Measurements from ENCODE around the gene IL22RA2. TPM values are rescaled to one million over a fixed set of nuclear protein-coding genes. Genes with fewer than 3 reads are reported as not detected.

The IL22RA2 gene
- total RNA-seq, 1 experiment from 2014 or later, result not detected

DNA sequence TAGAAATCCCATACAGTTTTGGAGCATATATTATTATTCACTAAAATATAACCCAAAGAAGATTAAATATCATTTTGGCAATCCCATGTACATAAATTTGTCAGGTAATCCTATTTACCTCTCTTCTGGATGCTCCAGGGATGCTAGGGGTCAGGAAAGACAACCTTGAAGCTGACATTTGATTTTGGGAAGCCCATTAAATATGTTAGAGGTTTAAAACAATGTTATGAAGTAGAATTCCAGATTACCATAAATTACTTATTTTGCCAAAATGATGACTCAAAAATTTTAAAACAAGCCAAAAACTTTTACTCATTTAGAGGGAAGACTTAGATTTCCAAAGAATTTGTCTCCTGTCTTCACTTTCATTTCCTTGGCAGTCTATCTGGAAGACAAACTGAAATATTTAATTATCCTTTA is 9.2 kb upstream of the IL22RA2 start:
- Histone ChIP-seq H3K9me3 (ENCODE audit: control insufficient read depth, insufficient read depth, low read depth, low read length) (peaks cover 25% of the 10 kb centered on the region; the same call in 1 of the 2 replicates), H3K36me3 (ENCODE audit: control insufficient read depth, insufficient read depth, low read length) (no peaks in the 10 kb centered on the region; the same call in 1 of the 2 replicates), H3K27ac (ENCODE audit: low read length) (no peak overlapping the region), H3K27me3 (ENCODE audit: control insufficient read depth, insufficient read depth, low read length) (no peaks in the 10 kb centered on the region), H3K4me3 (ENCODE audit: low read depth in 2 of 2, low read length in 2 of 2) (no peak overlapping the region), H3K4me1 (ENCODE audit: control insufficient read depth, insufficient read depth, low read length) (no peaks in the 10 kb centered on the region)
- BruUV-seq (replicated peaks), result no TSS peak
- TF ChIP-seq TCF7L2 (IDR thresholded peaks at IDR 0.05; ENCODE audit: low read depth, low read length) (no peak), SIN3A (IDR thresholded peaks at IDR 0.05; ENCODE audit: borderline replicate concordance, insufficient read depth, low read depth, low read length) (no peak), POLR2AphosphoS5 (IDR thresholded peaks at IDR 0.05; ENCODE audit: low read depth, low read length) (no peak)
- TF ChIP-seq, protein P1, sequence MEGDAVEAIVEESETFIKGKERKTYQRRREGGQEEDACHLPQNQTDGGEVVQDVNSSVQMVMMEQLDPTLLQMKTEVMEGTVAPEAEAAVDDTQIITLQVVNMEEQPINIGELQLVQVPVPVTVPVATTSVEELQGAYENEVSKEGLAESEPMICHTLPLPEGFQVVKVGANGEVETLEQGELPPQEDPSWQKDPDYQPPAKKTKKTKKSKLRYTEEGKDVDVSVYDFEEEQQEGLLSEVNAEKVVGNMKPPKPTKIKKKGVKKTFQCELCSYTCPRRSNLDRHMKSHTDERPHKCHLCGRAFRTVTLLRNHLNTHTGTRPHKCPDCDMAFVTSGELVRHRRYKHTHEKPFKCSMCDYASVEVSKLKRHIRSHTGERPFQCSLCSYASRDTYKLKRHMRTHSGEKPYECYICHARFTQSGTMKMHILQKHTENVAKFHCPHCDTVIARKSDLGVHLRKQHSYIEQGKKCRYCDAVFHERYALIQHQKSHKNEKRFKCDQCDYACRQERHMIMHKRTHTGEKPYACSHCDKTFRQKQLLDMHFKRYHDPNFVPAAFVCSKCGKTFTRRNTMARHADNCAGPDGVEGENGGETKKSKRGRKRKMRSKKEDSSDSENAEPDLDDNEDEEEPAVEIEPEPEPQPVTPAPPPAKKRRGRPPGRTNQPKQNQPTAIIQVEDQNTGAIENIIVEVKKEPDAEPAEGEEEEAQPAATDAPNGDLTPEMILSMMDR (IDR thresholded peaks at IDR 0.05), result no peak
- TF ChIP-seq, protein P2, sequence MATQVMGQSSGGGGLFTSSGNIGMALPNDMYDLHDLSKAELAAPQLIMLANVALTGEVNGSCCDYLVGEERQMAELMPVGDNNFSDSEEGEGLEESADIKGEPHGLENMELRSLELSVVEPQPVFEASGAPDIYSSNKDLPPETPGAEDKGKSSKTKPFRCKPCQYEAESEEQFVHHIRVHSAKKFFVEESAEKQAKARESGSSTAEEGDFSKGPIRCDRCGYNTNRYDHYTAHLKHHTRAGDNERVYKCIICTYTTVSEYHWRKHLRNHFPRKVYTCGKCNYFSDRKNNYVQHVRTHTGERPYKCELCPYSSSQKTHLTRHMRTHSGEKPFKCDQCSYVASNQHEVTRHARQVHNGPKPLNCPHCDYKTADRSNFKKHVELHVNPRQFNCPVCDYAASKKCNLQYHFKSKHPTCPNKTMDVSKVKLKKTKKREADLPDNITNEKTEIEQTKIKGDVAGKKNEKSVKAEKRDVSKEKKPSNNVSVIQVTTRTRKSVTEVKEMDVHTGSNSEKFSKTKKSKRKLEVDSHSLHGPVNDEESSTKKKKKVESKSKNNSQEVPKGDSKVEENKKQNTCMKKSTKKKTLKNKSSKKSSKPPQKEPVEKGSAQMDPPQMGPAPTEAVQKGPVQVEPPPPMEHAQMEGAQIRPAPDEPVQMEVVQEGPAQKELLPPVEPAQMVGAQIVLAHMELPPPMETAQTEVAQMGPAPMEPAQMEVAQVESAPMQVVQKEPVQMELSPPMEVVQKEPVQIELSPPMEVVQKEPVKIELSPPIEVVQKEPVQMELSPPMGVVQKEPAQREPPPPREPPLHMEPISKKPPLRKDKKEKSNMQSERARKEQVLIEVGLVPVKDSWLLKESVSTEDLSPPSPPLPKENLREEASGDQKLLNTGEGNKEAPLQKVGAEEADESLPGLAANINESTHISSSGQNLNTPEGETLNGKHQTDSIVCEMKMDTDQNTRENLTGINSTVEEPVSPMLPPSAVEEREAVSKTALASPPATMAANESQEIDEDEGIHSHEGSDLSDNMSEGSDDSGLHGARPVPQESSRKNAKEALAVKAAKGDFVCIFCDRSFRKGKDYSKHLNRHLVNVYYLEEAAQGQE (IDR thresholded peaks at IDR 0.05; ENCODE audit: insufficient read depth in 1 of 2, low read depth in 2 of 2, low read length in 1 of 2), result no peak
- POLR2A ChIA-PET, result interaction anchor here (0.7 kb wide), 1 partner anchor 459 kb away, joined by 4 read pairs; no protein-coding TSS in a partner anchor
- DNase-seq (ENCODE audit: low read depth, low spot score) (no peak), ATAC-seq (no peak)
- CTCF ChIA-PET, result no interaction called here
- in situ Hi-C loops (cut with HindIII; ENCODE audit: low pct_unique_long_range_greater_than_20kb, low sequenced_read_pairs), result no loop called here
- intact Hi-C loops (cut with micrococcal nuclease; ENCODE audit: unreplicated experiment), result no loop called here

DNA sequence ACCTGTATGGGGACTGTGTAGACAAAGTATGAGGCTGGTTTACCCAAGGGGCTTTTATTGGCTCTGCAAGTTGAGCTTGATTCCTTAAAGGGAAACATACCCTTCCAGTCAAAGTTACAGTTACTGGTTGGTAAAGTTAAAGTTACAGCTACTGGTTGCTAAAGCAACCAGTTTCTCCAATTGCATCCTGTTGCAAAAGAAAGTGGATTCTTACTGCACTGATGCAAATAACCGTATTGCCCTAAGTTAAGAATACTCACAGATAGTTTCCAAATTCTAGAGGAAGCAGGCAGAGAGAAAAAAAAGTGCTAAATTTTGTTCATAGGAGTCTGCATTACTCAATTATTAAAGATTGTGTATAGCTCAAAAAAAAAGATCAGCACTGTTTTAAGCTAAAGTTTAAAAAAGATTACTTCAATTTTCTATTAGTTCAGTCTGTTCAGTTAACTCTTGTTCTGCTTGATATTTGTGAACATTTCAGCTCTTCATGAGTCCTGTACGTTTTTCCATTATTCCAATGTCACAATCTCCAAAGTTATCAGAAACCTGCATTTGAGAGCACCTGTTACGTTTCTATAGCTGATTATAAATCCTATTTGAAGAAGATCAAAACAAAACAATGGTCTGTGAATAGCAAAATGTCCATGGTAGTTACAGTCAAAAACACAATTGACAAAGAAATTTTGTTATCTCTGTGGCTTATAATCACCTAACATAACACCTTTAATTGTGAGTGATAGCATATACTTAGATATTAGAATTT is 8.6 kb upstream of the IL22RA2 start:
- Histone ChIP-seq H3K4me1 (ENCODE audit: control insufficient read depth, insufficient read depth, low read length) (no peaks in the 10 kb centered on the region), H3K27ac (ENCODE audit: low read length) (no peak overlapping the region), H3K27me3 (ENCODE audit: control insufficient read depth, insufficient read depth, low read length) (no peaks in the 10 kb centered on the region), H3K4me3 (ENCODE audit: low read depth in 2 of 2, low read length in 2 of 2) (no peak overlapping the region), H3K36me3 (ENCODE audit: control insufficient read depth, insufficient read depth, low read length) (no peaks in the 10 kb centered on the region; the same call in 1 of the 2 replicates), H3K9me3 (ENCODE audit: control insufficient read depth, insufficient read depth, low read depth, low read length) (peaks cover 23% of the 10 kb centered on the region; the same call in 1 of the 2 replicates)
- POLR2A ChIA-PET, result interaction anchor here (0.7 kb wide), 1 partner anchor 460 kb away, joined by 4 read pairs; no protein-coding TSS in a partner anchor
- no TSS peak for BruUV-seq (replicated peaks)
- in situ Hi-C loops (cut with HindIII; ENCODE audit: low pct_unique_long_range_greater_than_20kb, low sequenced_read_pairs), result no loop called here
- TF ChIP-seq, protein P1 (IDR thresholded peaks at IDR 0.05), result no peak
- TF ChIP-seq TCF7L2 (IDR thresholded peaks at IDR 0.05; ENCODE audit: low read depth, low read length) (no peak), SIN3A (IDR thresholded peaks at IDR 0.05; ENCODE audit: borderline replicate concordance, insufficient read depth, low read depth, low read length) (no peak)
- TF ChIP-seq, protein P2 (IDR thresholded peaks at IDR 0.05; ENCODE audit: insufficient read depth in 1 of 2, low read depth in 2 of 2, low read length in 1 of 2), result no peak
- intact Hi-C loops (cut with micrococcal nuclease; ENCODE audit: unreplicated experiment), result no loop called here
- CTCF ChIA-PET, result no interaction called here
- DNase-seq (ENCODE audit: low read depth, low spot score) (no peak), ATAC-seq (no peak)

All from Panc1 (cell line).